HL-60 (cell line): Measurements from ENCODE around the gene ERBB4.

Experiments
- DNase-seq, 2 experiments: peaks; one replicate each; pipeline ENCODE4 v3.0.0-alpha.2; 2010 to 2020; ENCODE audit warnings: low read depth in 1 of 2, low spot score in 1 of 2
- H3K27ac ChIP-seq: fragments of 250-450 bp; sonication (Bioruptor Pico); replicated peaks from 2 replicates; pipeline ENCODE4 v1.5.1; 2020; ENCODE audit warnings: mild to moderate bottlenecking, moderate library complexity
- H3K27me3 ChIP-seq: fragments of 250-450 bp; sonication (Bioruptor Pico); 2 replicates; pipeline ENCODE4 v1.5.1; 2021; ENCODE audit warnings: mild to moderate bottlenecking, moderate library complexity; ENCODE audit not compliant: insufficient read depth, poor library complexity, severe bottlenecking
- H3K4me3 ChIP-seq: replicated peaks from 2 replicates; pipeline ENCODE4 v1.5.1; 2011; ENCODE audit warnings: mild to moderate bottlenecking, control low read depth, low read length; ENCODE audit not compliant: insufficient read depth
- CTCF ChIP-seq: IDR thresholded peaks from one replicate; pipeline ENCODE4 v1.5.1; 2011; ENCODE audit warnings: low read length, control low read depth, inconsistent platforms; ENCODE audit not compliant: insufficient read depth
- GABPA ChIP-seq: IDR thresholded peaks from 2 replicates; pipeline ENCODE4 v1.6.1; 2012; ENCODE audit warnings: low read depth
- POLR2AphosphoS5 ChIP-seq: IDR thresholded peaks from 2 replicates; pipeline ENCODE4 v1.6.1; 2012; ENCODE audit warnings: low read depth
- REST ChIP-seq: IDR thresholded peaks from 2 replicates; pipeline ENCODE4 v1.6.1; 2012; ENCODE audit warnings: low read depth; ENCODE audit not compliant: insufficient replicate concordance
- SPI1 ChIP-seq: IDR thresholded peaks from 2 replicates; pipeline ENCODE4 v1.6.1; 2012; ENCODE audit warnings: low read depth, mild to moderate bottlenecking, borderline replicate concordance

Gene ERBB4

DNA sequence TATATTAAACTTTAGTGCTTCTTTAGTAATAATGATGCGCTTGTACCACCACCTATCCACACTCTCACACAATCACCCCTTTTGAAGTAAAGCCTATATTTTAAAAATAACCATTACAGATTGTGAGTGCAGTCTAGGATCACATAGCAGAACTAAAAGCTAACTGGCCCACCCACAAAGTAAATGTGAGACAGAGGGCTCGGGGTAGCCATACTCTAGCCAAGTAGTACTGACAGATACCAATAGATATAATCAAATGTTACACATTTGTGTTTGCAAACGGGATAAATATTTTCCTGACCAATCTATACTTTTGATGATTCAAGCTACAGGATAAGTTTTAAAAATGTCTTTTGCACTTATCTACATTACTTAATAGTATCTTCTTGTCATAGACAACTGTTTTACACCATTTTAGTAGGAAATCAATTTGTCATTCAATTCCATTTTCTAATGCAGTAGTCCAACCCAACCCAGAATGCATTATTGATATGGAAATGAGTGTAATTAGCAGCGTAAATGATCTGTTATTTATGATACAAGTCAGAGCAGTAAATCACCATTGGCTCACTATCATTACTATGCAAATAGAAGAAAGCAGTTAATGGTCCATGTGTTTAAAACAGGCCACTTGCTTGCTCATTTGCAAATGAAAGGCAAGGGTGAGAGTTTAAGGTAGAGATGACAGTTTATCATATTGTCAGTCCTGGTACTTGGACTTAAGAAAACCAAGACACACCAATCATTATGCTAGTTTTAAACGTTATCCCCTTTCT, 111.8 kb downstream of the ERBB4 start:
- Histone ChIP-seq H3K4me3 (no peak overlapping the region), H3K27me3 (no peaks in the 10 kb centered on the region), H3K27ac (no peak overlapping the region)
- DNase-seq: no peak
- TF ChIP-seq GABPA (no peak), POLR2AphosphoS5 (no peak), SPI1 (no peak), REST (no peak), CTCF (no peak)

DNA sequence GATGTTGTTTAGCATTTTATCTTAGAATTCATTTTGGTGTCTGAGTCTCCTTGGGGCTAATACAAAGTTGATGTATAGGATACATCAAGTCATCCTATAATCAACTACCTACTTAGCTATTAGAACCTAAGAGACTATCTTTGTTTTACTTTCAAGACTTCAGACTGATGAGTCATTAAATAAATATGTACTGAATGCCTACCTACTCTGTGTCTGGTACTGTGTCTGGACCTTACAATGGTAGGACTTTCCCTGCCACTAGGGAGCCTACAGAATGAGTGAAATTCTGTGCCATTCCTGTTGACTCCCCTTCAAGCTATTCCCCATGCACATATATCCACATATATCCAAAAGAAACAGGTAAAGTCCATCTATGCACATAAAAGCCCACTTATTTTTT, 114.5 kb downstream of the ERBB4 start:
- no peaks in the 10 kb centered on the region for H3K27me3 ChIP-seq
- no peak overlapping the region for H3K27ac ChIP-seq
- no peak for DNase-seq
- no peak overlapping the region for H3K4me3 ChIP-seq
- TF ChIP-seq POLR2AphosphoS5 (no peak), REST (no peak), GABPA (no peak), CTCF (no peak), SPI1 (no peak)

DNA sequence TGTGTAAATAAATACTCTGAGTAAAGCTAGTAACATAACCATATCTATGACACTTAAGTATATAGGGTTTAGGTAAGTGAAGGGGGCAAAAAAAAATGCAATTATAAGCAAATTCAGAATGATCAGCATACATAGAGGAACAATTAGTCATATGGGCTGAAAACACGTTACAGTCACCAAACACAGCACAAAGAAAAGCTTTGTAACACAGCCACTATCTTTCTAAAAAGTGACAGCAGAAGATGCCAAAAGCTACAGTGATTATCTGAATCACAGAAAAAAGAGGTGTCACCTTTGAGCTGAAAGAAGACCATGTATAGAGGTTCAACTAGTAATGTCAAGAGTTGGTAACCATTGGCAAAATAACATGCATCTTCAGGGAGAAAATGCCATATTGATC, 115.5 kb downstream of the ERBB4 start:
- TF ChIP-seq GABPA: no peak
- no peak for TF ChIP-seq SPI1
- TF ChIP-seq POLR2AphosphoS5: no peak
- TF ChIP-seq REST: no peak
- TF ChIP-seq CTCF: no peak
- H3K27ac ChIP-seq: no peak overlapping the region
- H3K4me3 ChIP-seq: no peak overlapping the region
- DNase-seq: no peak
- no peaks in the 10 kb centered on the region for H3K27me3 ChIP-seq
